Inferior parietal cortex (tissue), 1 donor: ENCODE data around the gene FGGY.

Source experiments
- DNase-seq: peaks from one replicate; pipeline ENCODE4 v3.0.0-alpha.2; 2016; ENCODE audit errors: extremely low spot score

Gene FGGY

GRCh38 chr1:59383963-59384362 lies 87.1 kb downstream of the FGGY start:
- no peak for DNase-seq

GRCh38 chr1:59384443-59384842 lies 87.5 kb downstream of the FGGY start:
- DNase-seq = no peak

GRCh38 chr1:59388191-59388590 lies 91.3 kb downstream of the FGGY start:
- DNase-seq = no peak

GRCh38 chr1:59389847-59390246 lies 93.0 kb downstream of the FGGY start:
- DNase-seq = no peak

GRCh38 chr1:59390307-59390706 lies 93.4 kb downstream of the FGGY start:
- no peak for DNase-seq

GRCh38 chr1:59391212-59392179 lies 94.6 kb downstream of the FGGY start:
- no peak for DNase-seq

- peak; percentile 42 for DNase-seq
Measured at GRCh38 chr1:59393211-59394180, 96.6 kb downstream of the FGGY start.

- DNase-seq = no peak
Measured at GRCh38 chr1:59394706-59395425, 98.0 kb downstream of the FGGY start.

- DNase-seq = no peak
Measured at GRCh38 chr1:59396387-59396786, 99.5 kb downstream of the FGGY start.

GRCh38 chr1:59397139-59397858 lies 100.4 kb downstream of the FGGY start:
- DNase-seq = no peak

- no peak for DNase-seq
Measured at GRCh38 chr1:59399642-59400041, 102.7 kb downstream of the FGGY start.

GRCh38 chr1:59401581-59401980 lies 104.7 kb downstream of the FGGY start:
- no peak for DNase-seq

- no peak for DNase-seq
Measured at GRCh38 chr1:59404796-59405195, 107.9 kb downstream of the FGGY start.

- no peak for DNase-seq
Measured at GRCh38 chr1:59406437-59407164, 109.7 kb downstream of the FGGY start.

GRCh38 chr1:59408608-59409240 lies 111.8 kb downstream of the FGGY start:
- DNase-seq = no peak

- no peak for DNase-seq
Measured at GRCh38 chr1:59409549-59409948, 112.7 kb downstream of the FGGY start.

GRCh38 chr1:59409986-59410385 lies 113.1 kb downstream of the FGGY start:
- DNase-seq = no peak

GRCh38 chr1:59410457-59410856 lies 113.6 kb downstream of the FGGY start:
- no peak for DNase-seq

- no peak for DNase-seq
Measured at GRCh38 chr1:59411147-59411546, 114.3 kb downstream of the FGGY start.
